GM18870 (cell line): Measurements from ENCODE around the gene EXOC6B.

ENCODE experiments used
- ATAC-seq: cut with Tn5 transposase; IDR thresholded peaks from one replicate; pipeline ENCODE4 v1.9.1; 2021; ENCODE audit warnings: moderate library complexity; ENCODE audit not compliant: unreplicated experiment

The EXOC6B gene

DNA sequence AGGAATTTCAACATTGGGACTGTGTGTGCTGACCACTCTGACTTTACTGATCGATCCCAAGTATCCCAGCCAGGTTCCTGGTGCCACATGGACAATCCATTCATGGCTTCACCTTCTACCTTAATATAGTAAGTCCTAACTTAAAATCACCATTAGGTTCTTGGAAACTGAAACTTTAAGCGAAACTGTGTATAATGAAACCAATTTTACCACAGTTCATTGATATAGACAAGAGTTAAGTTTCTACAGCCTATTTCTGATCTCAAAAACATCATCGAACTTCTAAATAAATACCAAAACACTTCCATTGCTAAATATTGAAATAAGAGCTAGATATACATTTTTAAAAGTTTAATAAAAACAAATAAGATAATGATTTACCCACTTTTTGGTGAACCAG lies 4.4 kb upstream of the EXOC6B start:
- no peak for ATAC-seq

- no peak for ATAC-seq
Observed at GRCh38 chr2:72828840-72829507, 3.1 kb upstream of the EXOC6B start.

DNA sequence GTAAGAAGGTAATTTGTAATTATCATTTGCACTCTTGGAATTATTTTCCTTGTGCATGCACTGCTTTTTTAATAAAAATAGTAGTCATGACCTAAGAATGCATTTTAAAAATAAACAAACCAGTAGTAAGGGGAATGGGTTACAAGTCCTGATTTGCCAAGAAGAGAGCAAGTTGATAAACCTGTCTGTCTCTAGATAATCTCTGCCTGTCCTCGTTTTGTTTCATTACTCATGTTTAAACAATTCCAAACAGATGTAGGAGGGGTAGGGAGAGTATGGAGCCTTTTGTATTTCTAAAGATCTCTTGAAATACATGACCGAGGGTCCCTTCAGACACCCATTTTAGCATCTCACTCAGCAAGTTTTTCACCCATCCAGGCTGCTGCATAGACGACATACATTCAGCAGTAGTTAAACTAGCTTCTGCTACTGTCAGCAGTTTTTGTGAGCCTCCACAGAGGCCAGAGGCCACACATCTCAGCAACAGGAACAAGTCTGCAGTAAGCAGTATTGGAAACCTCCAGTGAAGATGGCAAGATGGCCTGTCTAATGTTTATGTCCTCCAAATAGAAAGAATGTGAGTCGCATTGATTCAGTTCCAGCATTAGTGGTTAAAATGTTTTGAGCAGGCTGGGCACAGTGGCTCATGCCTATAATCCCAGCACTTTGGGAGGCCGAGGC lies 2.3 kb upstream of the EXOC6B start:
- ATAC-seq, result no peak

DNA sequence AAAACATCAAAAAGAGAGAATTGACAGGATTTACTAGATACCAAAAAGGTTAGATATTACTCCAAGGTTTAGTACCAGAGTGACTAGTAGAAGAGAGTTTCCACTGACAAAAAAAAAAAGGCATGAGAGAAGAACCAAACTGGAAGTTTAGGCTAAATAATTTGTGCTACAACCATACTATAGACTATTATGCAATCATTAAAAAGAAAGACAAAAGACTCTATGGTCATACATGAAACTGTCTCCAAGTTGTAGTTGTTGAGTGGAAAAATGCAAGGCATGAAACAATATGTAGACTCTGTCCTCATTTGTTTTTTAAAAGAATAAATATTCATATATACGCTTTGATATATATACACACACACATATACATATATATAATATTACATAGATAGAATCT lies 1.7 kb upstream of the EXOC6B start:
- no peak for ATAC-seq

DNA sequence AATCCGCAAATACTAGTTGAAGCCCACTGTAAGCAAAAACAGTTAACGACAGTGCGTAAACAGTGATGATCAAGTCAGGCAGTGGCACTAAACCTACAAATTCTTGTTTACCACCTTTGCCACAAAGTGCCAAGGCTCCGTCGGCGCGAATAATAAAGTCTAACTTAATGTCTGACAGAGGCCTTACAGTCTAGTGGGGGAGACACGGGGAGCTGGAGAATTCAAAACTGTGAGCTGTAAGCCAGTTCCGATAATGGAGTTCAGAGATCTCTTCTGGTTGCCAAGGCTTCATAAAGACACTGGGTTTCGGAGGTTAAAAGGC lies 284 bp upstream of the EXOC6B start:
- no peak for ATAC-seq

- ATAC-seq, result no peak
Observed at GRCh38 chr2:72824224-72824842, 1.5 kb downstream of the EXOC6B start.

GRCh38 chr2:72822794-72823193 lies 3.0 kb downstream of the EXOC6B start:
- no peak for ATAC-seq

- ATAC-seq, result no peak
Observed at GRCh38 chr2:72821983-72822382, 3.9 kb downstream of the EXOC6B start.

GRCh38 chr2:72821118-72821517 lies 4.7 kb downstream of the EXOC6B start:
- ATAC-seq, result no peak

- no peak for ATAC-seq
Observed at GRCh38 chr2:72819501-72819900, 6.3 kb downstream of the EXOC6B start.

GRCh38 chr2:72815655-72816278 lies 10.1 kb downstream of the EXOC6B start:
- no peak for ATAC-seq

- no peak for ATAC-seq
Observed at GRCh38 chr2:72813841-72814240, 12.0 kb downstream of the EXOC6B start.

- ATAC-seq, result no peak
Observed at GRCh38 chr2:72810165-72810564, 15.7 kb downstream of the EXOC6B start.

GRCh38 chr2:72809095-72809494 lies 16.7 kb downstream of the EXOC6B start:
- no peak for ATAC-seq

DNA sequence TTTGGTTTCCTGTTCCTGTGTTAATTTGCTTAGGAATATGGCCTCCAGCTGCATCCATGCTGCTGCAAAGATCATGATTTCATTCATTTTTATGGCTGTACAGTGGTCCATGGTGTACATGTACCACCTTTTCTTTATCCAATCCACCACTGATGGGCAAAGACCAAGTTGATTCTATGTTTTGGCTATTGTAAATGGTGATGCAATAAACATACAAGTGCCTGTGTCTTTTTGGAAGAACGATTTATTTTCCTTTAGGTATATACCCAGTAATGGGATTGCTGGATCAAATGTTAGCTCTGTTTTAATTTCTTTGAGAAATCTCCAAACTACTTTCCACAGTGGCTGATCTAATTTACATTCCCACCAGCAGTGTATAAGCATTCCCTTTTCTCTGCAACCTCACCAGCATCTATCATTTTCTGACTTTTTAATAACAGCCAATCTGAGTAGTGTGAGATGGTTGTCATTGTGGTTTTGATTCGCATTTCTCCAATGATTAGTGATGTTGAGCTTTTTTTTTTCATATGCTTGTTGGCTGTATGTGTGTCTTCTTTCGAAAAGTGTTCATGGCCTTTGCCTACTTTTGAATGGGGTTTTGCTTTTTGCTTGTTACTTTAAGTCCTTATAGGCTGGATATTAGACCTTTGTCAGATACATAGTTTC lies 19.4 kb downstream of the EXOC6B start:
- ATAC-seq, result no peak

DNA sequence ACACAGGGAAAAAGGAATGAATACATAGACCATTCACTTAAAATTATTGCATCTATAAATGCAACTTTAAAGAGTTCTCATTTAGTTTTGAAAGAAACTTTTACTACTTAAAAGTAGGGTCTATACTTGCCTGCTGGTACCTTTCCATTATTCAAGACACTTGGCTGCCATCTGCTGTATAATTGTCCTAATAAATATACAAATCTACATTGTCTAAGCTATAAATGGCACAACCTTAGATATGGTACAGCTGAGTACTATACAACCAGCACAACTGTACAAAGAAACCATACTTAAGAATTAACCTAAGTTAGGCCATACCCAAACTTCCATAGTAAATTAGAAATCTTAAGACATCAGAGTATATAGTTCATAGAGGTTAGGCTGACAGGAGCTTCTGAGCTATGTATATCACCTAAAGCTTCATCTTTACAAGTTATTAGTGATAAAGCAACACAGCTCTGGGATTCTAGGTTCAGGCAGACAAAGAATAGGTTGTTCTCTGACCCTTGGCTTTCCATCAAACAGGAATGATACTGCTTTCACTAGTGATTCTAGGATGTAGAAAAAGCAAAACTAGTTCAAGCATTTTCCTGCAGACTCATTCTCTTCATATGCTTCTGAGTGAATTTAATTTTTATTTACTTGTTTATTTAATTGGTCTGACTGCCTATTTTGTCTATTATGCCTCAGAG lies 22.1 kb downstream of the EXOC6B start:
- no peak for ATAC-seq

GRCh38 chr2:72803151-72803550 lies 22.7 kb downstream of the EXOC6B start:
- ATAC-seq, result no peak

DNA sequence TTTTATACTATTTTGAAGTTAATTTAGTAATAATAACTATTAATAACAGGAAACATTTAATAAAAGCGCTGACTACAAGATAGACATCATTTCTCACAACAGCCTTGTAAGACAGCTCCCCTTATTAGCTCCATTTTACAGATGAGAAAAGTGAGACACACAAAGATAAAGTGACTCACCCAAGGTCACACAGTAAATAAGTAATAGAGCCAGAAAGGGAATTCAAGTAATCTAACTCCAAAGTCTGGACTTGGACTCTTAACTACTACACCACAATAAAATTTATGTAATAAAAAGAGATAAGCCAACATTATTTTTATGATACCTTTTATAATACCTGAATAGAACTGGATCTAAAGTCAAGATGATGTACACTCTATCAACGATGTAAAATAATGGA lies 25.3 kb downstream of the EXOC6B start:
- ATAC-seq, result no peak

GRCh38 chr2:72797740-72798139 lies 28.1 kb downstream of the EXOC6B start:
- ATAC-seq, result no peak

GRCh38 chr2:72796766-72797165 lies 29.1 kb downstream of the EXOC6B start:
- ATAC-seq, result no peak

DNA sequence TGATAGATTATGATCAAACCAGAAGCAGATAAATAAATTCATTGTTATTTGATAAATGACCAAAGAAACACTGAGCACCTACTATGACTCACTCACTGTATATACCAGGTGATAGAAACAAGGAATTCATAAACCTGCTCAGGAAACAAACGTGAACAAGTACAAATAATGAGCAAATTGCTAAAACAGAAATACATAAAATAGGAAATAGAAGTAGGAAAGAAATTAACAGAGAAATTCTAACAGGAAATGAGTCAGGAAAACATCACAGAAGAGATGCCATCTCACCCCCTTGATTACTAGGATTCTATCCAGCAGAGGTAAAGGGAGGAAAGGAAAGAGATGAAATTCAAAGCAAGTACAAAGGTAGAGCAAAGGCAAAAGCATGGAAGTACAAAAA lies 31.3 kb downstream of the EXOC6B start:
- ATAC-seq, result no peak
